PC-9 (cell line): Measurements from ENCODE around the gene CAPZB.

Experiments used
- CTCF ChIP-seq: fragments of 200-600 bp; sonication (generic); conservative IDR thresholded peaks from 2 replicates; pipeline ENCODE4 v1.6.1; 2017; ENCODE audit warnings: mixed run types, antibody characterized with exemption, mild to moderate bottlenecking, moderate library complexity
- EZH2 ChIP-seq: fragments of 200-600 bp; sonication (generic); IDR thresholded peaks from 2 replicates; pipeline ENCODE4 v1.8.0; 2017; ENCODE audit warnings: antibody characterized with exemption, low read depth

- TF ChIP-seq EZH2, result no peak
- peak; percentile 84 for TF ChIP-seq CTCF
These were observed 143.9 kb downstream of the CAPZB start for GRCh38 chr1:19341201-19342061.
